ENCODE measurements around the gene TNS4. TPM values are rescaled to one million over a fixed set of nuclear protein-coding genes. Genes with fewer than 3 reads are reported as not detected.

TNS4 gene
- polyA plus RNA-seq, 2 of the 4 experiments (the other 2 are of a cell fraction), result 24.2 to 73.5 TPM

DNA sequence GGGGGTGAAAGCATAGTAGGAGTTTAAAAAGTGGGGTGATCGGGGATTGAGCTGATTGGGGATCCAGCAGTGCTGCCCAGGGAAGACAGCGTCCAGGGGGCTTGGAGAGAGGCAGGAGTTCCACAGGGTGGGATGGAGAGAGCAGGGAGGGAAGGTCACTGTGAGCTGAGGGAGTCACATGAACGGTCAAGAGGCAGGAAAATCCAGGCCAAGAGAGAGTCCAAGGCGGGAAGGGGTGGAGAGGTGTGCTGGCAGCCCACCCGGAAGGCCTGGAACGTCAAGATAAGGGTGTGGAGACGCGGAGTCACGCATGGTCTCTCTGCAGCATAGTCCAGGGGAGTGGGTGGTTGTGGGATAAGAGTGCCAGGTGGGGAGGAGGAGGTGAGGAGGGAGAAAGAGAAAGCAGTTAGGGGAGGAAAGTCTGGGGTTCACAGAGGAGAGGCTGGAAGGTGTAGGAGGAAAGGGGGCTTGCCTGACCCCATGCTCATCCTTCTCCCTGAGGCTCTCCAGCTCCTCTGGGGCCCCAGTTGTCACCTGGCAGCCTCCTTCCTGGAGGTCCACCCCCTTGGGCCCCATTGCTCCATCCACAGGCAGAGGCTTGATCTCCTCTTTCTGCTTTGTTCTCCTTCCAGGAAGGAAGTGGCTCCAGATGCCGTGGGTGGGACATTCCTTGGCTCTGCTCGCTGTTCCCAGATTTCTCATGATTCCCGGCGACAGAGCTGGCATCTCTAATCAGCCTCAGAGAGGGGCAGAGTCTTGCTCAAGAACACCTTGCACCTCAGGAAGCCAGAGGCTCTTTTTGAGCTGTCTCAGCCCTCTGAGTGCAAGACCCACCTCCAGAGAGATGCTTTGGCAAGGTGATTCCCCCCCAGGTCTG lies 35.1 kb upstream of the TNS4 start:
- Histone ChIP-seq H3K9me3 (no peaks in the 10 kb centered on the region), H3K4me1 (peaks cover 77% of the 10 kb centered on the region), H3K27ac (peak overlapping the region; percentile 95 to 99), H3K4me2 (peak overlapping the region; percentile 42), H3K4me3 (no peak overlapping the region)
- DNase-seq (ENCODE audit: low read depth in 1 of 2, low spot score in 1 of 2) (peak in 1 of 2 experiments; percentile 83), FAIRE-seq (no peak), ATAC-seq (peak in 1 of 2 experiments; percentile 5; a peak in 3 of 6 replicates)
- ChIA-PET CTCF (interaction anchor here (0.6 to 36.6 kb wide), 11 partner anchors 15 to 237 kb away, joined by 3 to 1144 read pairs (median 105); partner anchors contain the start of genes CCR7, IGFBP4 and TOP2A), POLR2A (interaction anchor here (0.5 to 9.7 kb wide), 5 partner anchors 12 to 73 kb away, joined by 3 to 64 read pairs (median 6); no protein-coding TSS in a partner anchor)
- TF ChIP-seq HOXB5 (CRISPR knock-in tag; IDR thresholded peaks at IDR 0.05) (peak; percentile 45), MYC (IDR thresholded peaks at IDR 0.05; ENCODE audit: borderline replicate concordance, low read length) (no peak), CEBPB (IDR thresholded peaks at IDR 0.05) (peak; percentile 46 to 51; a peak in 2 of 4 replicates), FOSB (CRISPR knock-in tag; IDR thresholded peaks at IDR 0.05) (0 out of 2 replicates have a peak, but pooled peaks have one; percentile 51), EHF (CRISPR knock-in tag; IDR thresholded peaks at IDR 0.05) (peak; percentile 71; the same call in 1 of the 2 replicates), CBX8 (IDR thresholded peaks at IDR 0.05) (no peak), EHMT2 (IDR thresholded peaks at IDR 0.05; ENCODE audit: low read depth) (no peak), FOSL2 (IDR thresholded peaks at IDR 0.05) (no peak), FOSL2 (CRISPR knock-in tag; IDR thresholded peaks at IDR 0.05) (peak; percentile 40; the same call in 1 of the 2 replicates), JUN (IDR thresholded peaks at IDR 0.05) (peak; percentile 54 to 64; a peak in 4 of 5 replicates), GATA3 (IDR thresholded peaks at IDR 0.05; ENCODE audit: borderline replicate concordance) (peak; percentile 51), TP53 (CRISPR knock-in tag; IDR thresholded peaks at IDR 0.05) (no peak), EP300 (IDR thresholded peaks at IDR 0.05) (peak; percentile 87 to 91; a peak in 3 of 5 replicates), KDM1A (IDR thresholded peaks at IDR 0.05; ENCODE audit: low read depth) (no peak), ZSCAN20 (CRISPR knock-in tag; IDR thresholded peaks at IDR 0.05) (peak; percentile 50; the same call in 1 of the 2 replicates)
- TF ChIP-seq, protein P1, sequence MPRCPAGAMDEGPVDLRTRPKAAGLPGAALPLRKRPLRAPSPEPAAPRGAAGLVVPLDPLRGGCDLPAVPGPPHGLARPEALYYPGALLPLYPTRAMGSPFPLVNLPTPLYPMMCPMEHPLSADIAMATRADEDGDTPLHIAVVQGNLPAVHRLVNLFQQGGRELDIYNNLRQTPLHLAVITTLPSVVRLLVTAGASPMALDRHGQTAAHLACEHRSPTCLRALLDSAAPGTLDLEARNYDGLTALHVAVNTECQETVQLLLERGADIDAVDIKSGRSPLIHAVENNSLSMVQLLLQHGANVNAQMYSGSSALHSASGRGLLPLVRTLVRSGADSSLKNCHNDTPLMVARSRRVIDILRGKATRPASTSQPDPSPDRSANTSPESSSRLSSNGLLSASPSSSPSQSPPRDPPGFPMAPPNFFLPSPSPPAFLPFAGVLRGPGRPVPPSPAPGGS (IDR thresholded peaks at IDR 0.05), result 0 out of 3 replicates have a peak, but pooled peaks have one; percentile 46
- TF ChIP-seq, protein P2, sequence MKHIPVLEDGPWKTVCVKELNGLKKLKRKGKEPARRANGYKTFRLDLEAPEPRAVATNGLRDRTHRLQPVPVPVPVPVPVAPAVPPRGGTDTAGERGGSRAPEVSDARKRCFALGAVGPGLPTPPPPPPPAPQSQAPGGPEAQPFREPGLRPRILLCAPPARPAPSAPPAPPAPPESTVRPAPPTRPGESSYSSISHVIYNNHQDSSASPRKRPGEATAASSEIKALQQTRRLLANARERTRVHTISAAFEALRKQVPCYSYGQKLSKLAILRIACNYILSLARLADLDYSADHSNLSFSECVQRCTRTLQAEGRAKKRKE (CRISPR knock-in tag; IDR thresholded peaks at IDR 0.05; ENCODE audit: low read depth), result peak; percentile 55; the same call in 1 of the 2 replicates
- WGBS (ENCODE audit: missing lambda C conversion rate), result 62% methylated on average over 13 of the region's 13 CpGs

DNA sequence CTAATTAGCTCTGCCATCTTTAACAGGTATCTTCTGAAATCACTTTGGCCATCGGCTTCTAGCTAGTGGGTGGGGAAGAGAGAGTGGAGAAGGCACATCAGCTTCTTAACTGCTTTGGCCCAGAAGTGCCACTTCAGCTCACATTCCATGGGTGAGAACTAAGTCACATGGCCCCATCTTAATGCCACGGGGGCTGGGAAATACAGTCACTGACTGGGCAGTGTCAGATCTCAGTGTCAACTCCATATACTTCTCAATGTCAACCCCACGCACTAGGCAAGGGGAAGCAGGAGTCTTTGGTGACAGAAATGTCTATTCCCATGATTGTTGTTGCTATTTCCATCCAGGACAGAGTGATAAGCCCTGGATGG lies 34.5 kb upstream of the TNS4 start:
- ATAC-seq, result no peak
- CTCF ChIA-PET, result interaction anchor here (1.3 to 36.6 kb wide), 10 partner anchors 14 to 236 kb away, joined by 3 to 1144 read pairs (median 115); partner anchors contain the start of genes CCR7, IGFBP4 and TOP2A
- FAIRE-seq, result no peak
- H3K27ac ChIP-seq, result peak overlapping the region; percentile 95 to 99
- H3K4me3 ChIP-seq, result no peak overlapping the region
- POLR2A ChIA-PET, result interaction anchor here (0.7 to 9.7 kb wide), 4 partner anchors 13 to 36 kb away, joined by 3 to 64 read pairs (median 10); no protein-coding TSS in a partner anchor
- DNase-seq (ENCODE audit: low read depth in 1 of 2, low spot score in 1 of 2), result no peak
- TF ChIP-seq, protein P3, sequence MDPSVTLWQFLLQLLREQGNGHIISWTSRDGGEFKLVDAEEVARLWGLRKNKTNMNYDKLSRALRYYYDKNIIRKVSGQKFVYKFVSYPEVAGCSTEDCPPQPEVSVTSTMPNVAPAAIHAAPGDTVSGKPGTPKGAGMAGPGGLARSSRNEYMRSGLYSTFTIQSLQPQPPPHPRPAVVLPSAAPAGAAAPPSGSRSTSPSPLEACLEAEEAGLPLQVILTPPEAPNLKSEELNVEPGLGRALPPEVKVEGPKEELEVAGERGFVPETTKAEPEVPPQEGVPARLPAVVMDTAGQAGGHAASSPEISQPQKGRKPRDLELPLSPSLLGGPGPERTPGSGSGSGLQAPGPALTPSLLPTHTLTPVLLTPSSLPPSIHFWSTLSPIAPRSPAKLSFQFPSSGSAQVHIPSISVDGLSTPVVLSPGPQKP (IDR thresholded peaks at IDR 0.05; ENCODE audit: low read depth, low read length), result no peak
- TF ChIP-seq MYC (IDR thresholded peaks at IDR 0.05; ENCODE audit: borderline replicate concordance, low read length) (no peak), HOXB5 (CRISPR knock-in tag; IDR thresholded peaks at IDR 0.05) (peak; percentile 8; the same call in 1 of the 2 replicates), MAFK (IDR thresholded peaks at IDR 0.05; ENCODE audit: partially characterized antibody) (no peak), RCOR1 (IDR thresholded peaks at IDR 0.05; ENCODE audit: low read depth, low read length) (no peak), NFE2L2 (conservative IDR thresholded peaks at IDR 0.05; ENCODE audit: low read length) (no peak), SREBF2 (IDR thresholded peaks at IDR 0.05) (no peak), KDM5A (IDR thresholded peaks at IDR 0.05) (no peak), PHF8 (IDR thresholded peaks at IDR 0.05; ENCODE audit: borderline replicate concordance, low read depth) (no peak), JUNB (IDR thresholded peaks at IDR 0.05) (no peak)
- TF ChIP-seq, protein P4, sequence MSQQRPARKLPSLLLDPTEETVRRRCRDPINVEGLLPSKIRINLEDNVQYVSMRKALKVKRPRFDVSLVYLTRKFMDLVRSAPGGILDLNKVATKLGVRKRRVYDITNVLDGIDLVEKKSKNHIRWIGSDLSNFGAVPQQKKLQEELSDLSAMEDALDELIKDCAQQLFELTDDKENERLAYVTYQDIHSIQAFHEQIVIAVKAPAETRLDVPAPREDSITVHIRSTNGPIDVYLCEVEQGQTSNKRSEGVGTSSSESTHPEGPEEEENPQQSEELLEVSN (IDR thresholded peaks at IDR 0.05; ENCODE audit: borderline replicate concordance, low read depth), result peak; percentile 30; the same call in 1 of the 2 replicates
- TF ChIP-seq, protein P5, sequence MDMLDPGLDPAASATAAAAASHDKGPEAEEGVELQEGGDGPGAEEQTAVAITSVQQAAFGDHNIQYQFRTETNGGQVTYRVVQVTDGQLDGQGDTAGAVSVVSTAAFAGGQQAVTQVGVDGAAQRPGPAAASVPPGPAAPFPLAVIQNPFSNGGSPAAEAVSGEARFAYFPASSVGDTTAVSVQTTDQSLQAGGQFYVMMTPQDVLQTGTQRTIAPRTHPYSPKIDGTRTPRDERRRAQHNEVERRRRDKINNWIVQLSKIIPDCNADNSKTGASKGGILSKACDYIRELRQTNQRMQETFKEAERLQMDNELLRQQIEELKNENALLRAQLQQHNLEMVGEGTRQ (IDR thresholded peaks at IDR 0.05), result no peak
- H3K9me3 ChIP-seq, result no peaks in the 10 kb centered on the region
- H3K4me2 ChIP-seq, result peak overlapping the region; percentile 42; the same call in 2 of the 3 replicates
- WGBS (ENCODE audit: missing lambda C conversion rate), result 95% methylated on average over 3 of the region's 3 CpGs
- H3K4me1 ChIP-seq, result peaks cover 77% of the 10 kb centered on the region
